HG02588 (cell line): ENCODE data around the gene ROR1.
"Not testable (repeated sequence)": the region's sequence is repeated elsewhere in the genome, so short reads cannot be mapped to it uniquely, and the experiment has no call there.

Experiments
- ATAC-seq: cut with Tn5 transposase; IDR thresholded peaks from one replicate; pipeline ENCODE4 v1.9.1; 2021; ENCODE audit warnings: mild to moderate bottlenecking, moderate library complexity; ENCODE audit not compliant: unreplicated experiment

The ROR1 gene

GRCh38 chr1:63790989-63791388, 17.2 kb downstream of the ROR1 start:
- no peak for ATAC-seq

GRCh38 chr1:63792152-63792551, 18.3 kb downstream of the ROR1 start:
- ATAC-seq = no peak

- ATAC-seq = no peak
These were observed 20.0 kb downstream of the ROR1 start for GRCh38 chr1:63793741-63794240.

- no peak for ATAC-seq
These were observed 20.5 kb downstream of the ROR1 start for GRCh38 chr1:63794354-63794753.

GRCh38 chr1:63794939-63795378, 21.1 kb downstream of the ROR1 start:
- no peak for ATAC-seq

- ATAC-seq = no peak
These were observed 21.6 kb downstream of the ROR1 start for GRCh38 chr1:63795455-63795854.

- ATAC-seq = no peak
These were observed 23.4 kb downstream of the ROR1 start for GRCh38 chr1:63797056-63797726.

- no peak for ATAC-seq
These were observed 24.5 kb downstream of the ROR1 start for GRCh38 chr1:63798284-63798683.

- no peak for ATAC-seq
These were observed 25.5 kb downstream of the ROR1 start for GRCh38 chr1:63799307-63799706.

GRCh38 chr1:63799820-63800219, 26.0 kb downstream of the ROR1 start:
- ATAC-seq = no peak

- ATAC-seq = no peak
These were observed 28.3 kb downstream of the ROR1 start for GRCh38 chr1:63802109-63802508.

GRCh38 chr1:63804829-63805484, 31.1 kb downstream of the ROR1 start:
- no peak for ATAC-seq

GRCh38 chr1:63807046-63807445, 33.2 kb downstream of the ROR1 start:
- ATAC-seq = no peak

- ATAC-seq = no peak
These were observed 37.2 kb downstream of the ROR1 start for GRCh38 chr1:63810936-63811469.

- ATAC-seq = no peak
These were observed 38.4 kb downstream of the ROR1 start for GRCh38 chr1:63812071-63812700.

GRCh38 chr1:63813829-63814277, 40.0 kb downstream of the ROR1 start:
- no peak for ATAC-seq

- not testable (repeated sequence) for ATAC-seq
These were observed 42.5 kb downstream of the ROR1 start for GRCh38 chr1:63816217-63816815.

- no peak for ATAC-seq
These were observed 43.4 kb downstream of the ROR1 start for GRCh38 chr1:63817152-63817667.

- ATAC-seq = no peak
These were observed 43.9 kb downstream of the ROR1 start for GRCh38 chr1:63817700-63818099.

GRCh38 chr1:63818567-63819325, 44.9 kb downstream of the ROR1 start:
- ATAC-seq = no peak
